Mesothelial cell of epicardium (in vitro differentiated cells): Measurements from ENCODE around the gene MAP4K3. TPM values are rescaled to one million over a fixed set of nuclear protein-coding genes. Genes with fewer than 3 reads are reported as not detected.

Source experiments
- DNase-seq, 2 experiments: peaks; one replicate each; pipeline ENCODE4 v3.0.0; 2021; ENCODE audit warnings: low spot score in 2 of 2; ENCODE audit not compliant: unreplicated experiment in 2 of 2
- H3K27ac Mint-ChIP-seq: 2 replicates; pipeline ENCODE4 v1.8.0; 2021; ENCODE audit warnings: mixed read lengths
- H3K27me3 Mint-ChIP-seq: 2 replicates; pipeline ENCODE4 v1.8.0; 2021; ENCODE audit warnings: low read depth, mixed read lengths
- H3K36me3 Mint-ChIP-seq: 2 replicates; pipeline ENCODE4 v1.8.0; 2021; ENCODE audit warnings: mixed read lengths
- H3K4me1 Mint-ChIP-seq: 2 replicates; pipeline ENCODE4 v1.8.0; 2021; ENCODE audit warnings: mixed read lengths
- H3K4me3 Mint-ChIP-seq: 2 replicates; pipeline ENCODE4 v1.8.0; 2021; ENCODE audit warnings: mild to moderate bottlenecking, moderate library complexity, mixed read lengths
- H3K9me3 Mint-ChIP-seq: 2 replicates; pipeline ENCODE4 v1.8.0; 2021; ENCODE audit warnings: mixed read lengths
- total RNA-seq: library from RNA; stranded (reverse); gene quantifications from 3 replicates; pipeline ENCODE4 v1.2.1, GENCODE V29; 2021
- TF ChIP-seq, protein P1 (sequence below): fragments of 200-600 bp; sonication (generic); IDR thresholded peaks from one replicate; pipeline ENCODE4 v1.5.0; 2021; ENCODE audit warnings: antibody characterized with exemption; ENCODE audit not compliant: unreplicated experiment

The MAP4K3 gene
- total RNA-seq, 1 donor from 2014 or later: 78.0 TPM

DNA sequence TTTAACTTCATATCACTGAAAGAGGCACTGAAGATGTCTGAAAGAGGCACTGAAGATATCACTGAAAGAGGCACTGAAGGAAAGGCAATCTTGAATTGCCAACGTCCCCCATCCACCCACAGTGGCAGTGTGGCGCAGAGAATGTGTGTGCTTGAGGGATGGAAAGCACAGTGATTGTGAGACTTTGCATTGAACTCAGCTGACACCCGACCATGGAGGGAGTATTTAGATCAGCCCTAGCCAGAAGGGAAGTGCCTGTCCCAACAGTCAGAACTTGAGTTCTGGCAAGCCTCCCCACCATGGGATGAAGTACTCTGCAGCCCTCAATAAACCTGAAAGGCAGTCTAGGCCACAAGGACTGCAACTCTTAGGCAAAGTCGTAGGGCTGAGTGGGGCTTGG, 33.8 kb downstream of the MAP4K3 start:
- no peaks in the 10 kb centered on the region for H3K27me3 Mint-ChIP-seq
- H3K36me3 Mint-ChIP-seq: peaks cover 1% of the 10 kb centered on the region
- H3K27ac Mint-ChIP-seq: no peak overlapping the region
- H3K4me3 Mint-ChIP-seq: no peak overlapping the region
- no peaks in the 10 kb centered on the region for H3K9me3 Mint-ChIP-seq
- TF ChIP-seq, protein P1, sequence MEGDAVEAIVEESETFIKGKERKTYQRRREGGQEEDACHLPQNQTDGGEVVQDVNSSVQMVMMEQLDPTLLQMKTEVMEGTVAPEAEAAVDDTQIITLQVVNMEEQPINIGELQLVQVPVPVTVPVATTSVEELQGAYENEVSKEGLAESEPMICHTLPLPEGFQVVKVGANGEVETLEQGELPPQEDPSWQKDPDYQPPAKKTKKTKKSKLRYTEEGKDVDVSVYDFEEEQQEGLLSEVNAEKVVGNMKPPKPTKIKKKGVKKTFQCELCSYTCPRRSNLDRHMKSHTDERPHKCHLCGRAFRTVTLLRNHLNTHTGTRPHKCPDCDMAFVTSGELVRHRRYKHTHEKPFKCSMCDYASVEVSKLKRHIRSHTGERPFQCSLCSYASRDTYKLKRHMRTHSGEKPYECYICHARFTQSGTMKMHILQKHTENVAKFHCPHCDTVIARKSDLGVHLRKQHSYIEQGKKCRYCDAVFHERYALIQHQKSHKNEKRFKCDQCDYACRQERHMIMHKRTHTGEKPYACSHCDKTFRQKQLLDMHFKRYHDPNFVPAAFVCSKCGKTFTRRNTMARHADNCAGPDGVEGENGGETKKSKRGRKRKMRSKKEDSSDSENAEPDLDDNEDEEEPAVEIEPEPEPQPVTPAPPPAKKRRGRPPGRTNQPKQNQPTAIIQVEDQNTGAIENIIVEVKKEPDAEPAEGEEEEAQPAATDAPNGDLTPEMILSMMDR: no peak
- H3K4me1 Mint-ChIP-seq: peaks cover 58% of the 10 kb centered on the region
- DNase-seq: no peak

DNA sequence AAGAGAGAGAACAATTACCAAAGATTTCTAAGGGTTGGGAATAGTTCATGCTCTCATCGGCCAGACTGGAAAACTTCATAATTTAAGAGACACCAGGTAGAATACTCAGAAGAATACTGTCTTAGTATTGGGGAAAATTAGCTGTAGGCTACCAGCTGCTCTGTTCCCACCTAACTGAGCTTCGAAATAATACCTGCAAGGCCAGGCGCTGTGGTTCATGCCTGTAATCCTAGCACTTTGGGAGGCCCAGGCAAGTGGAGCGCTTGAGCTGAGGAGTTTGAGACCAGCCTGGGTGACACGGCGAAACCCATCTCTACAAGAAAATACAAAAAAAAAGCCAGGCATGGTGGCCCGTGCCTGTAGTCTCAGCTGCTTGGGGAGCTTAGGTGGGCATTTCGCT, 35.8 kb downstream of the MAP4K3 start:
- no peaks in the 10 kb centered on the region for H3K9me3 Mint-ChIP-seq
- no peak for DNase-seq
- H3K27me3 Mint-ChIP-seq: no peaks in the 10 kb centered on the region
- peak overlapping the region; percentile 82 for H3K27ac Mint-ChIP-seq
- H3K4me1 Mint-ChIP-seq: peaks cover 50% of the 10 kb centered on the region
- TF ChIP-seq, protein P1: no peak
- no peak overlapping the region for H3K4me3 Mint-ChIP-seq
- H3K36me3 Mint-ChIP-seq: peaks cover 1% of the 10 kb centered on the region

- Mint-ChIP-seq H3K27me3 (no peaks in the 10 kb centered on the region), H3K27ac (peak overlapping the region; percentile 90), H3K4me1 (peaks cover 50% of the 10 kb centered on the region), H3K36me3 (peaks cover 1% of the 10 kb centered on the region), H3K9me3 (no peaks in the 10 kb centered on the region), H3K4me3 (no peak overlapping the region)
- DNase-seq: no peak
- TF ChIP-seq, protein P1: no peak
Measured at GRCh38 chr2:39399570-39399969, 37.5 kb downstream of the MAP4K3 start.

DNA sequence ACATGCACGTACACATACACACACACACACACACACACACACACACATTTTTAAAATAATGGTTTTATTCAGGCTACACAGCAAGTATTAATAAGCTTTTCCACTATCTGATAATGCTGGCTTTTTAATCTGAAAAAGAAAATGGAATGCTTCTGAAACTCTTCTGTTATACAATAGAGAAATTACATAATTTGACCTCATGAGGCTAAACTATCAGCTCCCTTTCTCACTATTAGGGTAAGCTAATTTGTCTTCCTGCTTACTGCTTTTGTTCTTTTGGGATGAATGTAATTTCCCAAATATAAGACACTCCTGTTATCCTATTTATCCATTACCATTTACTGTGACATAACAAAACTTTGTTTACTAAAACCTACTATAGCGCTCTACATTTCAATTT, 41.8 kb downstream of the MAP4K3 start:
- DNase-seq: no peak
- H3K27me3 Mint-ChIP-seq: no peaks in the 10 kb centered on the region
- H3K36me3 Mint-ChIP-seq: peaks cover 6% of the 10 kb centered on the region
- TF ChIP-seq, protein P1: no peak
- H3K27ac Mint-ChIP-seq: peak overlapping the region; percentile 13
- H3K9me3 Mint-ChIP-seq: peaks cover 3% of the 10 kb centered on the region
- no peak overlapping the region for H3K4me3 Mint-ChIP-seq
- peaks cover 42% of the 10 kb centered on the region for H3K4me1 Mint-ChIP-seq

DNA sequence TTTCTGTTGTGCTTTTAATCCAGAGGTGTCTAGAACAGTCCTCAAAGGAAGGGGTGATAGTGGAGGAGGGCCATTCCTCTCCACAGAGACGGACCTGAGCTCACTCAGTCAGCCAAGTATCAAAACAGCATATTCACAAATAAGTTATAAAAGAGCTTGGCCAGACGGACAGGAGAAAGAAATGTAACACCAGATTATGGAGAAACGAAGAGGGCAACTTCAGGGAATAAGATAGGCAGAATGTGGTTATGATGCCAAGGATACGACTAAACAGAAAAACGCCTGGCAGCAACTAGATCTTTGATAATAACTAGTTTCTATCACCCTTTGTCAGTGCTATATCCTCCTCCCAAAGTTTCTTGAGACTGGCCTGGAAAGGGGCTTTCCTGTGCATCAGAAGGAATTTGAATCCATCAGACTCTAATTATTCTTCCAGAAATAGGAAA, 42.5 kb downstream of the MAP4K3 start:
- DNase-seq: no peak
- H3K4me3 Mint-ChIP-seq: no peak overlapping the region
- peaks cover 34% of the 10 kb centered on the region for H3K4me1 Mint-ChIP-seq
- H3K36me3 Mint-ChIP-seq: peaks cover 6% of the 10 kb centered on the region
- peak overlapping the region; percentile 70 for H3K27ac Mint-ChIP-seq
- H3K27me3 Mint-ChIP-seq: no peaks in the 10 kb centered on the region
- H3K9me3 Mint-ChIP-seq: peaks cover 3% of the 10 kb centered on the region
- TF ChIP-seq, protein P1: no peak

DNA sequence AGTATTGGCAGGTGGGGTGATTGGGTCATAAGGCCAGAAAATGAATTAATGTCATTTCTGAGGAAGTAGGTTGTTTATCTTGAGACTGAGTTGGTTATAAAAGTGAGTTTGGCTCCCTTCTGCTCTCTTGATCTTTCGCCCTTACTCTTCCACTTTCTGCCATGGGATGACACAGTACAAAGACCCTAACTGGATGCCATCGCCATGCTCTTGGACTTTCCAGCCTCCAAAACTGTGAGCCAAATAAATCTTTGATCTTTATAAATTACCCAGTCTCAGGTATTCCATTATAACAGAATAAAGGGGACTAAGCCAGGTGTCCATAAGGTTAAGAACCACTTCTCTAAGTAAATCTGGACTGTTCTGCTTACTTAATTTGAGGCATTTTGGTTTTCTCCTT, 44.4 kb downstream of the MAP4K3 start:
- Mint-ChIP-seq H3K9me3 (peaks cover 3% of the 10 kb centered on the region), H3K4me1 (peaks cover 28% of the 10 kb centered on the region), H3K27me3 (no peaks in the 10 kb centered on the region), H3K4me3 (no peak overlapping the region), H3K27ac (peak overlapping the region; percentile 23), H3K36me3 (peaks cover 6% of the 10 kb centered on the region)
- DNase-seq: no peak
- TF ChIP-seq, protein P1: no peak
